GM19455 (cell line): ENCODE data around the gene TMEM11.
A peak's percentile ranks its signal among the peaks of the same experiment; 100 is the strongest.
"Not testable (repeated sequence)": the region's sequence is repeated elsewhere in the genome, so short reads cannot be mapped to it uniquely, and the experiment has no call there.

ENCODE experiments used
- ATAC-seq: cut with Tn5 transposase; IDR thresholded peaks from one replicate; pipeline ENCODE4 v1.9.1; 2021; ENCODE audit not compliant: unreplicated experiment

TMEM11 gene

GRCh38 chr17:21242780-21243515 lies 29.0 kb upstream of the TMEM11 start:
- no peak for ATAC-seq

- ATAC-seq = no peak
Measured at GRCh38 chr17:21242026-21242697, 28.2 kb upstream of the TMEM11 start.

DNA sequence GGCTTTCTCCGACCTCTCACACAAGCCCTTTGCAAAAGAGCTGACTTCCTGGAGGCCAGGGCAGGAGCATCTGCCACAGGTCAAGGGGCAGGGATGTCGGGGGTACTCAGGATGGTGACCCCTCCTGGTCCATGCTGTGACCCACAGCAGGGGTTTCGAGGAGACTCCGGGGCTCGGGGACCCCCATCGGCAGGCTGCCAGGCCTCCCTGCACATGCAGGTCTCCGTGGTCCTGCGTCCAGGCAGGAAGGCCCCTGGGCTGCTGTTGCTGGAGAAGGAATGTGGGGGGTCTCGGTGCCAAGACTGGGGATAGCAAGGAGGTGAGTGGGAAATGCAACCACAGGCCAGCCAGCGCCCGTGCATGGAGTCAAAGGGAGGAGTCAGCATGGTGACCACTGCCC lies 27.6 kb upstream of the TMEM11 start:
- ATAC-seq = no peak

DNA sequence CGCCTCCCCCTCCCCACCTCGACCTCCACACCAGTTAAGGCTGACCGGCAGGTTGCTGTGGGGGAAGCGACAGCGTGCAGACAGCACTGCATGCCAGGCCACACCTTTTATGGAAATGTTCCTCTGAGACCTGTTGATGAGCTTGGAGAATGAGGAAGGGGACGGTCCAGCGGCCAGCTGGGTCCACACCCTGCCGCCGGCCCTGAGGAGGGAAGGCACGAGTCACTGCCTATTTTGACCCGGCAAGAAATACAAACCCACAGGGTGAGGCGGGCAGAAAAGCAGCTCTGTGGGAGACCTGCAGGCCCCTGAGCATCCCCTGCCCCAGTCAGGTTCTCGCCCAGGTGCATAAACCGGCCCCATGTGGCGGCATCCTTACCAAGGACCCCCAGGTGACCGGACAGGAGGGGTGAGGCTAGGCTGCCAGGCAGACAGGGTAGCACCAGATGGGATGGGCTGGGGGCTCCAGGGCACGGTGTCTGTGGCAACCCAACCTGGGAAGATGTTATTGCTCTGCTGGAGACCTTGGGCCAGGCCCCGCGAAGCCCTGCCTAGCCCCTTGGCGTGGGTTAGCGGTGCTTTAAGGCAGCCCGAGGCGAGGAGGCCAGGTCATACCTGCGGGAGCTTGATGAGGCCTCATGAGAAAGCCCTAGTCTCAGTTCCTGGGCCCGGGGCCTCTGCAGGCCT lies 26.6 kb upstream of the TMEM11 start:
- ATAC-seq = no peak

DNA sequence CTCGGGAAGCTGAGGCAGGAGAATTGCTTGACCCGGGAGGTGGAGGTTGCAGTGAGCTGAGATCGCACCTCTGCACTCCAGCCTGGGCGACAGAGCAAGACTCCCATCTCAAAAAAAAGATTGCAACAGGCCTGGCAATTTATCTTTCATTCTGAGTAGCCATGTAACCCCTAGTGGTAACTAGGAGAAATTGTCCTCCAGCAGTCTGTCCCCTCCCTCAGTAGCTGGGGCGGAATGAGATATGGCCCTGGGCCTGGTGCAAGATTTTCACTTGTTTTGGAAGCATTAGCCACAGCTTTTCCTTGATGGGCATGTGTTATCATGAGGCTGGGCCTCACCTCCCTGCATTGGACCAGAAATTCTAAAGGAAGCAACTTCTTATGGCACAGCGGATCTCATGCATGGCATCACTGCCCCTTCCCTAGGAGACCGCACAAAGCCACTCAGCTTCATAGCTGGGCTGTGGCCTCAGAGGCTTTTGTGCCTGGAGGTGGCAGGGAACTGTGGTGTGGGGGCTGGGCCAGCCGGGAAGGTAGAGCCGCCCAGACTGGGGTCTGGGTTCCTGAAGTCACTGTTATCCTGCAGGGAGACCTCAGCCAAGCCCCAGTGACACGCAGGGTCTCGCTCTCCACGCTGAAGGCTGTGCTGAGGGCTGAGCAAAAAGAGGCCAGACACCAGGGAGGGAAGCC lies 25.9 kb upstream of the TMEM11 start:
- ATAC-seq = no peak

DNA sequence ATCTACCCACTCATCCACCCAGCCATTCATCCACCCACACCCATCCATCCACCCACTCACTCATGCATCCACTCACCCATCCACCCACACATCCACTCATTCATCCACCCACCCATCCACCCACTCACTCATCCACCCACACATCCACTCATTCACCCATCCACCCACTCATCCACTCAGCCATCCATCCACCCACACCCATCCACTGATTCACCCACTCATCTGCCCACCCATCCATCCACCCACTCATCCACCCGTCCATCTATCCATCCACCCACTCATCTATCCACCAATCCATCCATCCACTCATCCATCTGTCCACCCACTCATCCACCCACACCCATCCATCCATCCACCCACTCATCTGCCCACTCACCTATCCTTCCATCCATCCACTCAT lies 22.0 kb upstream of the TMEM11 start:
- no peak for ATAC-seq

GRCh38 chr17:21233581-21234347 lies 19.8 kb upstream of the TMEM11 start:
- ATAC-seq = no peak

DNA sequence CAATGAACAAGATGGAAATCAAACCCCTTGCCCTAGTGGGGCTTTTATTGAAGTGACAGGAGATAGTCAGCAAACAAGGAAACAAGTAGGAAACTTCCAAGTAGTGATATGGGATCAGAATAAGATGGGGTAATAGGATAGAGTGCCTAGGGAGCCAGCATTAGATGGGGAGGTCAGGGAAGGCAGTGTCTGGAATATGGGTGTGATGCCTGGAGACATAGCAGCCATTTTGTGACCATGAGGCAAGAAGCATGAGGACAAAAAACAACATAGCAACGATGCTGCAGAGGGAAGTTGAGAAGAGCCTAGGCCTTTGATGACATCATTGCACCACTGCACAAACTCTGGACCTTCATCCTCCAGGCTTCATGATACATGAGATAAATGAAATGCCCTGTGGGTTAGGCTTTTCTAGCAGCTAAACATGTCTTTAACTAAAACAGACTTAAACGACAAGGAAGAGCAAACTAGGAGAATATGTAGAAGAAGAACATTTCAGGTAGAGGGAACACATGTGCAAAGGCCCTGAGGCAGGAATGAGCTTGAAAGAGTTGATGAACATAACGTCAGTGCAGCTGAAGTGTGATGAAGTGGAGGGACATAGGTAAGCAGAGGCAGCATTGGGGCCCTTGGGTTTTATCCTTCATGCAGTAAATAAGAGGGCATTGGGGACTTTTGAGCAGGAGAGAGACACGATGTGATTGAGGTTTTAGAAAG lies 18.2 kb upstream of the TMEM11 start:
- no peak for ATAC-seq

DNA sequence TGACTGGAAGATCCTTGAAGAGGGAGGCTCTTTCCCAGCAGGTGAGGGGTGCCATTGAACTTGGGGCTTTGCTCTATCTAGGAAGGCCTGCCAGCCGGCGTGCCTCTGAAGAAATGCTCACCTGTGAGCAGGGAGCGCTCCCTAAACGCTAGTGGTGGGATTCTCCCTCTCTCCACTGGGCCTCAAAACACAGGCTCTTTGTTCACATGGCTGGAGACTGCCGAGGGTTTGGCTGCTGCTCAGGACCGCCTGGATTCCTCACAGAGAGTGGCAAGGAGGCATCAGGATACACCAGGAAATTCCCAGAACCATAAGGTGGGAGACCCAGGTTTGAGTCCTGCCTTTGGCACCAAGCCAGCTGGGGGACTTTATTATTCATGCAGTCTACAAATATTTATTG lies 17.6 kb upstream of the TMEM11 start:
- ATAC-seq = no peak

DNA sequence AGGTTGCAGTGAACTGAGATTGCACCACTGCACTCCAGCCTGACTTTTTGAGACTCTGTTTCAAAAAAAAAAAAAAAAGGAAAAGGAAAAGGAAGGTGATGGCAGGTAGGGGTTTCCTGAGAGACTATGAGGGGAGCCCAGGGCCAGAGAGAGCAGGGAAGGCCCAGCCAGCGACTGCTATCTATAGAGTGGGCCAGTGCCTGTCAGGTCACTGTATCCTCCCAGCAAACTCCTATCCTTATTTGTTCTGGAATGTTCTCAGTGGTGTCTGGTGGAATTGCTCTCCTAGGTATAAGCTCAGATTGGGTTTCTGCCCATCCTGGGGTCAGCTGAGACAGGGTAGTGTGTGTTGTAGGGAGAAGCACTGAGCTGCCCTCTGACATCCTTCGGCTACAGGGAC lies 14.9 kb upstream of the TMEM11 start:
- ATAC-seq = no peak

- ATAC-seq = no peak
Measured at GRCh38 chr17:21228111-21228510, 14.2 kb upstream of the TMEM11 start.

DNA sequence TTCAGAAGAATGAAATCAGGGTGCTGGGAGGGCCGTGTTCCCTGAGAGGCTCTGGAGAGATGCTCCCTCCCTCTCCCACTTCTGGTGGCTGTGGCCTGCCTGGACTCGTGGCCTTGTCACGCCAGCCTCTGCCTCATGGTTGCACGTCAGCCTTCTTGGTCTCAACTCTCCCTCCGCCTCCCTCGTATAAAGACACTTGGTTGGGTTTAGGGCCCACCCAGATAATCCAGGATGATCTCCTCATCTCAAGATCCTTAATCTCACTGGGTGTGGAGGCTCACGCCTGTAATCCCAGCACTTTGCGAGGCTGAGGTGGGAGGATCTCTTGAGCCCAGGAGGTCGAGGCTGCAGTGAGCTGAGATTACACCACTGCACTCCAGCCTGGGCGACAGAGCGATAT lies 13.3 kb upstream of the TMEM11 start:
- not testable (repeated sequence) for ATAC-seq

GRCh38 chr17:21223086-21223485 lies 9.1 kb upstream of the TMEM11 start:
- no peak for ATAC-seq

GRCh38 chr17:21218831-21219380 lies 4.9 kb upstream of the TMEM11 start:
- ATAC-seq = no peak

- ATAC-seq = no peak
Measured at GRCh38 chr17:21218101-21218500, 4.1 kb upstream of the TMEM11 start.

DNA sequence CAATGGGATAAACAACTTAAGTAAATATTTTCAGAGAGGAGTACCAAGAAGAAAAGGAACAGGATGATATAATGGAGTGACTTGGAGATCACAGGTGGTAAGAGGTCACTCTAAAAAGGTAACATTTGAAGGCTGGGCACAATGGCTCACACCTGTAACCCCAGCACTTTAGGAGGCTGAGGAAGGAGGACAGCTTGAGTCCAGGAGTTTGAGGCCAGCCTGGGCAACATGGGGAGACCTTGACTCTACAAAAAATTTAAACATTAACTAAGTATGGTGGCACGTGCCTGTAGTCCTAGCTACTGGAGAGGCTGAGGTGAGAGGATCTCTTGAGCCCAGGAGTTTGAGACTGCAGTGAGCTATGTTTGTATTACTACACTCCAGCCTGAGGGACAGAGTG lies 3.4 kb upstream of the TMEM11 start:
- no peak for ATAC-seq

DNA sequence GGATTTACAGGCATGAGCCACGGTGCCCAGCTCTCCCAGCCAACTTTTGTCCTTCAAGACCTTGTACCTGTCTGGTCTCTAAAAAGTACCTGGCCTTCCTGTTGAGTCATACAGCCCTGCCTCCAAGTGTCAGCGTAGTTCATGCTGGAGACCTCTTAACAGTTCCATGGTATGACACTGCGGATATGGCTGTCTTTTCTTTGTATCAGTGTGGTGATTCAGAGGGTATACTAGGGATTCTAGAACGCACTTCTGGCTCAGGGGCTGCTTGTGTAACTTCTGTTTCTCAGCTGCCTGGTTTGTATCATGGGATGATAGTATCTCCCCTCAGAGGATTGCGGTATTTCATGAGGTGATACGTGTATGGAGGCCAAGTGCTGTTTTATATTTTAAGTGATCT lies 2.0 kb upstream of the TMEM11 start:
- ATAC-seq = no peak

DNA sequence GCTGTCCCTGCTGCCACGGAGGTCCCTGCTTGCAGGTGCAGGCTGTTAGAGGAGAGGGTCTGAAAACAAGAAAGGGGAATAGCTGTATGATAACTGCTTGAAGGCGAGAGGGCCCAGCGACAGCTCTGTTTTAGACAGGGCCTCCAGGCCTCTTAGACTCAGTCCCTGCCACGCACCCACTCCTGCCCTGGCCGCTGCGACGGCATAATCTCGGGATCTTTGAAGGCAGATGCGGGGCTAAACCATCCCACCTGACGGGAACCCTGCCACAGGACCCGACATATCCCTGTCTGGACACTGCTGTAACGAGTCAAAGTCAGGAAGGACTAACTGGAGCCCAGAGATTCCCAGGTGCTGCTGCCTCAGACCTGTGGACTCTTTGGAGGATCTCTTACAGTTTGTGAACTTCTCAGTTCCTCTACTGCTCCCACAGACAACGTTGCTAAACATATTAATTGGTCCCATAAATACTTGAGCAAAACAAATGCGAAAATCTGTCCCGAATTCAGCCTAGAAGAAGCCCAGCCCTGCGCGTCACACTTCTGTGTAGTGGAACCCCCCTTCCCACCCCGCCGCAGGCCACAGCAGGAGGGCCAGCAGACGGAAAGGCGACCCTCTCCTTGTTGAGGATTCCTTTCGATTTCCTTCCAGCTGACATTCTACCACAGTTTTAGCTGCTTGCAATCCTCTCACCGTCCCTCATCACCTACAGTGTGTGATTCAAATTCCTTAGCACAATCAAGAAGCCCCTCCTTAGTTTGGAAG lies 998 bp upstream of the TMEM11 start:
- ATAC-seq = peak; percentile 16

GRCh38 chr17:21213638-21214014 lies 335 bp downstream of the TMEM11 start:
- peak; percentile 19 for ATAC-seq
